8988T (cell line): Measurements from ENCODE around the gene HSDL2.
"Not testable (repeated sequence)": the region's sequence is repeated elsewhere in the genome, so short reads cannot be mapped to it uniquely, and the experiment has no call there.

Experiments
- DNase-seq: peaks from one replicate; pipeline ENCODE4 v3.0.0; 2011

HSDL2 gene

GRCh38 chr9:112401175-112401815 lies 21.4 kb downstream of the HSDL2 start:
- DNase-seq = no peak

DNA sequence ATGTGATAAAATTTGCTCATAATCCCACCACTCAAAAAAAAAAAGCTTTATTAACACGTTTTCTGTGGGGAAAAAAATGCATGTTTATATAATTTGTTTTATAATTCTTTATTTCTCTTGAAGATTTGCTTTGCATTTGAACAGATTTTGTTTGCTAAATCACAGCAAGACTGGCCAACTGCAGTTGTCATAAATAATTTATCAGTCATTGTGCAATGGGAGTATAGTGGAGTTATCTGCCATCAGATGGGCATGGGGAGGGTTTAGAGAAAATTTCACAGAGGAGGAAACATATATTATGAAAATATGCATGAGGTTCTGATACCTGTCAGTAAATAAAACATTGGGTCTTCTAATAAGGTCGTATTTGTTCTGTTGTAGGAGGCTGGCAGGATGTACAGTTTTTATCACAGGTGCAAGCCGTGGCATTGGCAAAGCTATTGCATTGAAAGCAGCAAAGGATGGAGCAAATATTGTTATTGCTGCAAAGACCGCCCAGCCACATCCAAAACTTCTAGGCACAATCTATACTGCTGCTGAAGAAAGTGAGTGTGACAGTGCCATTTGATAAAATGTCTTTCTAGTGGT lies 23.8 kb downstream of the HSDL2 start:
- no peak for DNase-seq

GRCh38 chr9:112404508-112404932 lies 24.6 kb downstream of the HSDL2 start:
- no peak for DNase-seq

GRCh38 chr9:112408275-112408674 lies 28.4 kb downstream of the HSDL2 start:
- no peak for DNase-seq

DNA sequence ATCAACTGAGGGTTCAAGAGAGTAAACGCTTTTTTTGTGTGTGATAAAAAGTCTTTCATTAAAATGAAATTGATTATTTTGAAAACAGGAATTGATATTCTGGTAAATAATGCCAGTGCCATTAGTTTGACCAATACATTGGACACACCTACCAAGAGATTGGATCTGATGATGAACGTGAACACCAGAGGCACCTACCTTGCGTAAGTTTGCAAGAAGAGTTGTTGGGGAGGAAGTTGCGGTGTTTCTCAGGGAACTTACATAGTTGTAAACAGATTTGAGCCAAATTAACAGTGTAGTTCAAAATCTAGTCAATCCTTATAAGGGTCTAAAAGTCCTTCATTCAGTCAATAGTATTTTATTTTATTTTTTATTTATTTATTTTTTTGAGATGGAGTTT lies 28.9 kb downstream of the HSDL2 start:
- DNase-seq = no peak

- no peak for DNase-seq
Measured at GRCh38 chr9:112409758-112410157, 29.9 kb downstream of the HSDL2 start.

DNA sequence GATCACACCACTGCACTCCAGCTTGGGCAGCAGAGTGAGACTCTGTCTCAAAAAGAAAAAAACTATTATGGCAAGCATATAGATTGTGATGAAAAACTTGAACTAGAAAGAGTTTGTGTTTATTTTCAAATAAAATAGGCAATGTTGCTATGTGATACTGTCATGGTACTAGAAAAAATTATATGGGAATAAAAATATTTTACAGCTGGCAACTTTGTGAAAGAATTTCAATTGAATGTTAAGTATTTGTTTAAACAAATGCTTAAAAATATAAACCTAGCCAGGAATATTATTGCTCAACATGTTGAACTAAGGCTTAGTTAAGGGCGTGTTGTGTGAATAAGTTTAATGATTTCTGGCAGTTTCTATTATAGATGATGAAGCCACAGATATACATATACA lies 31.7 kb downstream of the HSDL2 start:
- DNase-seq = no peak

DNA sequence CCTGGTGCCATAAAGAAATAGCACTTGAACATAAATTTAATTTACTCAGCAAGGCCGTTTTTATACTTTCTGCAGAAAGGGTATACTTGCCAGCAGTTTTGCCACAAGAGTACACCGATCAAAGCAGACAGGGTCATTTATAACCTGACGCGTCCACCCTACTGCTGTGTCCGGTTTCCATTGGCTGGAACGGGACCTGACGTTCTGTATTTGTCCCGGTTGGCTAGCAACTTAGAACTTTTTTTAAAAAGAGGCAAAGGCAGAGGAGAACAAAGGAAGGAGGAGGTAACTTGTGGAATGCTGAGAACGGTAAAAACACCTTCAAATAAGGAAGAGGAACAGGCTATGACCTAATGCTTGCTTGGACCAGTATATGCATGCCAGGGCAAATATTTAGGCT lies 33.8 kb downstream of the HSDL2 start:
- not testable (repeated sequence) for DNase-seq

GRCh38 chr9:112420208-112420607 lies 40.3 kb downstream of the HSDL2 start:
- DNase-seq = no peak

GRCh38 chr9:112421771-112422222 lies 41.9 kb downstream of the HSDL2 start:
- no peak for DNase-seq

GRCh38 chr9:112422417-112423148 lies 42.7 kb downstream of the HSDL2 start:
- no peak for DNase-seq

DNA sequence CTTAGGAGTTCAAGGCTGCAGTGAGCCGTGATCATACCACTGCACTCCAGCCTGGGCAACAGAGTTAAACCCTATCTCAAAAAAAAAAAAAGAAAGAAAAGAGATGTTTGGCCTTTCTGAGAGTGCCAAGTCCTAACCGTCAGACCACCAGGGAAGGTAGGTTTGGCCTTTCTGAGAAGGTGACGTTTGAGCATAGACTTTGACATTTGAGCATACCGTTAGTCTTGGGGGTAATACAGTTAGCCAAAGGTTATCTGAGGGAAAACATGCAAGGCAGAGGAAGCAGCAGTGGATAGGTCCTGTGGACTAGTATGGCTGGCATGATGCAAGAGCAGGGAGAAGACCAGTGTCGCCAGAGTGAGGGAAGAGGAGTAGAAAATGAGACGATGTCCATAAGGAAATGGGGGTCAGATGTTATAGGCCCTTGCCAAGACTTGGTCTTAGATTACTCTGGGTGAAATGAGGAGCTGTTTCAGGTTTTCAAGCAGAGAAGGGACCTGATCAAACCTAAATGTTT lies 50.2 kb downstream of the HSDL2 start:
- no peak for DNase-seq

GRCh38 chr9:112433499-112434392 lies 53.8 kb downstream of the HSDL2 start:
- no peak for DNase-seq

- no peak for DNase-seq
Measured at GRCh38 chr9:112434487-112434886, 54.6 kb downstream of the HSDL2 start.

DNA sequence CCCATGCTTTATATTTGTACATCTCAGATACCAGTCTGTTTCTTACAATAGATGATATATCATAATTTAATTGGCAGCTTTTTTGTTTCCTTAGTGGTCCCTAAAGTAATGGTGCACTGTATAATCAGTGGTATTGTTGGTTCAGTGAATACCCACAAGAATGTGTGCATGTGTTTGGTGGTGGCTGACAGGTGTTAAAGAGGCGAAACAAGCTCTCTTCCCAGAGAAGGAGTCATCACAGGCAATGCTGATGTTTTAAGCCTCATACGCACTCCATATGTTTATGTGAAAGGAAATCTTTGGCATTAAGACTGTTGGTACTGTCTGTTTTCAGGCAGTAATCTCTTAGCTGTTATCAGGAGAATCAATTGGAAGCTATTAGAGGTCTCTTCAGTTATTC lies 57.5 kb downstream of the HSDL2 start:
- DNase-seq = no peak

DNA sequence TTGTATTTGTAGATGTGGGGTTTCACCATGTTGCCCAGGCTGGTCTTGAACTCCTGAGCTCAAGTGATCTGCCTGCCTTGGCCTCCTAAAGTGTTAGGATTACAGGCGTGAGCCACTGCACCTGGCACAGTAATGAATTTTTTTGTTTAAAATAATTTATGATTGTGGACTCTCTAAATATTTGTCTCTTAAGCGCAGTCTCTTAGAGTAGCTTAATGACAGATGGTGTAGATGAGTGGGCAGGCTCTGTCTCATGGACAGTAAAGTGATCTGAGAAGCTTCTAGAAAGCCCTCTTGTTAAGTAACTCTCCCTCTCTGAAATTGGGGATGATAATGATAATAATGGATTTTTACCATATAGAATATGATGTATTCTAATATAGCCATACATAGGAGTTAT lies 59.3 kb downstream of the HSDL2 start:
- DNase-seq = no peak

DNA sequence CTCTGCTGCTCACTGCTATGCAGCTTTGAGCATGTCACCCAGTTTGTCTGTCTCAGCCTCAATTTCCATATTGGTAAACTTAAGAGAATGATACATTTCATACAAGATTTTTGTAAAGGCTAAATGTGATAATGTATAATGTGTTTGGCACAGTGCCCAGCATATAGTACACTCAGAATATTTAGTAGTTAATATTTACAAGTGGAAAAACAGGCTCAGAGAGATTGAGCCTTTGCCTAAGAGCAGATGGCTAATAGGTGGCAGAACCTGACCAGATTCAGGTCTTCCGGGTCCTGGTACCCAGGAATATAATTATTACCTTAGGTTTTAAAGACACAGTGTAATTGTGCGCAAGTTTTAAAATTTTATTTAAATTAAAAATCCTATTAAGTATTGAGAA lies 59.9 kb downstream of the HSDL2 start:
- DNase-seq = no peak

DNA sequence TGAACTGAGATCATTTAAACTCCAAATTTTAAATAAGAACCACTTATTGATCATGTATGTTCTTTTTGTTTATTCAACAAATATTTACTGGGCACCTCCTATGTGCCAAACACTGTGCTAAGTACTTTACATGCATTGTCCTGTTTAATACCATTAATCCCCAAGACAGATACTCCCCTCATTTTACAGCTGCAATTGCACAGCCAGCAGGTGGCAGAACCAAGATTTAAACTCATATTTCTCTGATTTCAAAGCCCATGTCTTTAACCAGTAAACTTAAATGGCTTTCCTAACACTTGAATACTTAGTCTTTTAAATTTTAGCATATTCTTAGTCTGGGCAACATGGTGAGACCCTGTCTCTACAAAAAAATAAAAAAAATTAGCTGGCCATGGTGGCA lies 63.3 kb downstream of the HSDL2 start:
- no peak for DNase-seq

- no peak for DNase-seq
Measured at GRCh38 chr9:112443636-112444035, 63.7 kb downstream of the HSDL2 start.

- DNase-seq = no peak
Measured at GRCh38 chr9:112445196-112445595, 65.3 kb downstream of the HSDL2 start.

DNA sequence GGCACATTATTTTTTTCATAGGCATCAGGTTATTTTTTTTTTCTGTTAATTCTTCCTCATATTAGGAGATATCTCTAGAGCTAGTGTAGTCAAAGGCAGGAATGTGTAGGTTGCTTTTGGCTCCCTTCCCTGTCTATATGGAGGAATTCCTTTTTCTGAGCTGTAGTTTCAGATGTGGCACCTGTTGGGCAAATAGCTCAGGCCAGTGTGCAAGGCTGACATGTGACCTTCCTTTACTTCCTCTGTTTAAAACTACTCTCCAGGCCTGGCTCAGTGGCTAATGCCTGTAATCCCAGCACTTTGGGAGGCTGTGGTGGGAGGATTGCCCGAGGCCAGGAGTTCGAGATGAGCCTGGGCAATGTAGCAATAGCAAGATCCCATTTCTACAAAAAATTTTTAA lies 66.2 kb downstream of the HSDL2 start:
- no peak for DNase-seq

GRCh38 chr9:112446526-112446925 lies 66.6 kb downstream of the HSDL2 start:
- DNase-seq = no peak

GRCh38 chr9:112447283-112447761 lies 67.4 kb downstream of the HSDL2 start:
- DNase-seq = no peak
